Measurements from ENCODE around the gene SYNRG.

DNA sequence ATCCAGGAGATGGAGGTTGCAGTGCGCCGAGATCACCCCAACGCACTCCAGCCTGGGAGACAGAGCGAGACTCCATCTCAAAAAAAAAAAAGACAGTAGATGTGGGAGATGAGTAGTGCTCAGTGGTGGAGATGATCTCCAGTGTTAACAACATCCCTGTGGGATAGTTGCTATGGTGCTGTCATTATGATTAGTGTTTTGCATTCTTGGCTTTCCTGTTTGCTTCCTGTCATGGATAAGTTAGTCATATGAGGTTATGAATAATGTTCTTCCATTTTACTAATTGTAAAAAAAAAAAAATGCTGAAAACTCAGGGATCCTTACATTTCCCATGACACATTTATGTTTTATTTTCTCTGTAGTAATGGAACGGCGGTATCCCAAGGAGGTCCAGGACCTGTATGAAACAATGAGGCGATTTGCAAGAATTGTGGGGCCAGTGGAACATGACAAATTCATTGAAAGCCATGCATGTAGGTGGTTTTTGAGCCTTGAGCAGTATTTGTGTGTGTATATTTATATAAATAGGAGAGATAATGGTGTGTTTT is 144.1 kb downstream of the SYNRG start:
- TF ChIP-seq CTCF (tag by site-specific recombination; IDR thresholded peaks at IDR 0.05) (no peak), TRIM28 (IDR thresholded peaks at IDR 0.05; ENCODE audit: borderline replicate concordance, low read length) (no peak), ZNF830 (tag by site-specific recombination; IDR thresholded peaks at IDR 0.05; ENCODE audit: low read depth) (no peak), RBAK (tag by site-specific recombination; IDR thresholded peaks at IDR 0.05) (no peak), ZNF214 (tag by site-specific recombination; IDR thresholded peaks at IDR 0.05; ENCODE audit: borderline replicate concordance) (no peak), ZNF510 (tag by site-specific recombination; IDR thresholded peaks at IDR 0.05; ENCODE audit: insufficient replicate concordance) (no peak), ZNF16 (tag by site-specific recombination; IDR thresholded peaks at IDR 0.05; ENCODE audit: low read depth) (no peak)
